Smooth muscle cell of the brain vasculature (primary cell): Measurements from ENCODE around the gene PFKL.

Experiments used
- DNase-seq: peaks from one replicate; pipeline ENCODE4 v3.0.0-alpha.2; 2012; ENCODE audit warnings: low read depth, low spot score

The PFKL gene

DNA sequence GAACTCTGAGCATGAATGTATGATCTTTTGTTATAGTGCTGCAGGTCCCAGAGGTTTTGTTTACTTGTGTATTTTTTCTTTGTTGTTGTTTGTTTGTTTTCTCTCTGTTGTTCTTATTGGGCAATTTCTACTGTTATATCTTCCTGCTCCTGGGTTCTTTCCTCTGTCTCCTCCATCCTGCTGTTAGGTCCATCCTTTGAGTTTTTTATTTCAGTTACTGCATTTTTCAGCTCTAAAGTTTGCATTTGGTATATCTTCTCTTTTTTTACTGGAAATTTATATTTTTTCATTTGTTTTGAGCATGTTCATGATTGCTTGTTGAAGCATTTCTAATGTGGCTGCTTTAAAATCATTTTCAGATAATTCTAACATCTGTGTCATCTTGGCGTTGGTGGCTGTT is 63.4 kb downstream of the PFKL start:
- DNase-seq: no peak

DNA sequence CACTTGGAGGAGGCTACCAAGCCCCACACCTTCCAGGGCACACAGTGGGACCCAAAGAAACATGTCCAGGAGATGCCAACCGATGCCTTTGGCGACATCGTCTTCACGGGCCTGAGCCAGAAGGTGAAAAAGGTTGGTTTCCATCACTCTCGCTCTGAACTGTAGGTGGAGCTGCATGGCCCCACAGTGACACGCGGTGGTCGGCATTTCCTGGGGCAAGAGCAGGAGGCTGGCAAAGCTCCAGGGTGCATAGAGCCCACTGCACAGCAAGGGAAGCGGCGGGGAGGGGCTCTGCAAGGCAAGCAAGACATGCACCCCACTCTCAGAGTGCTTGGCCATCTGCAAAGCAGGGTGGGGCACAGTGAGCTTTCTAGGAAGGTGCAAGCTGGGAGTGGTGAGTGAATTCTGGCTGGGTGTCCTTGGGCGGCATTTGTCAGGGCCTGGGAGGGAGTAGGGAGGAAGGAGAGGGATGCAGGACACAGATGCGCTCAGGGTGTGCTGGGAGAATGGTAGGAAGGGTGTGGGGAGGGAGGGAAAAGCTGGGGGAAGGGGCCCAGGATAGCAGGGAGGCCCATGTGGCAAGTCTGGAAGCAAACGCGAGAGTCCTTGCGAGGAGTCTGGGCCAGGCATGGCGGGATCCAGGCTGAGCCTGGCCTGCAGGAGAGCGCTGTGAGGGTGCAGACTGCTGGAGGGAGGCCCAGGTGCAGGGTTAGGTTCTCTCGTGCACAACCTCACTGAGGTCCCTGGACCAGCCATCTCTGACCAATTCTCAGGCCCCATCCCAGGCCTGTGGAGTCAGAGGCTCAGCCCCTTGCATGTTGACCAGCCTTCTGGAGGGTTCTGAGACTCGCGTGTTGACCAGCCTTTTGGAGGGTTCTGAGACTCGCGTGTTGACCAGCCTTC is 64.5 kb downstream of the PFKL start:
- no peak for DNase-seq

DNA sequence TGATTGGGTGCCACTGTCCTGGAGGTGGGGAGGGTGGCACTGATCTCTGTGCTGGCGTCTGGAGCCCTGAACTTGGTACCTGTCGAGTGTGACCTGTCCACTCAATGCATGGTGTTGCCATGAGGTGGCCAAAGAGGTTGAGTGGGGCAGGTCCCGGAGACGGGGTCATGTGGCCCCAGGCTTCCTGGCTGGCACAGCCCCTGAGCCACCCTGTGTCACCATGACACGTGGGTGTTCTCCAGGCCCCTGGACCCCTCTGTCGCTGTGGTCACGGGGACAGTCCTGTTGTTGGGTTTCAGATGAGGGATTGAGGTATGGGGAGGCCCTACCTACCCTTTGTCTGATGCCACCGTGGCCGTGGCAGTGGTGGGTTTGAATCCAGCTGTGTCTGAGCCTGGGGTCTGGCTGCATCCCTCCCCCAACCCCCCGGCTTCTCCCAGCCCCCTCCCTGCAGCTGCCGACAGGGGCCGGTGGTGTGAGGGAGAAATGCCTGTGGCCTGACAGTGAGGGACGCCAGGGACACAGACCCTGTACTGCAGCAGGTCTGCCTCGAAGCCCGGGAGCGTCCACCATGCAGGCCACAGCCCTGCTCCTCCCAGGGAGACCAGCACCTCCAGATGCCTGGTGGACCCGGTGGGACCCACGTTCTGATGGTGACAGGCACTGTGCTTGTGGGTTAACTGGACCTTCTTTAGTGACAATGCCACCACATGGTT is 65.6 kb downstream of the PFKL start:
- DNase-seq: no peak

DNA sequence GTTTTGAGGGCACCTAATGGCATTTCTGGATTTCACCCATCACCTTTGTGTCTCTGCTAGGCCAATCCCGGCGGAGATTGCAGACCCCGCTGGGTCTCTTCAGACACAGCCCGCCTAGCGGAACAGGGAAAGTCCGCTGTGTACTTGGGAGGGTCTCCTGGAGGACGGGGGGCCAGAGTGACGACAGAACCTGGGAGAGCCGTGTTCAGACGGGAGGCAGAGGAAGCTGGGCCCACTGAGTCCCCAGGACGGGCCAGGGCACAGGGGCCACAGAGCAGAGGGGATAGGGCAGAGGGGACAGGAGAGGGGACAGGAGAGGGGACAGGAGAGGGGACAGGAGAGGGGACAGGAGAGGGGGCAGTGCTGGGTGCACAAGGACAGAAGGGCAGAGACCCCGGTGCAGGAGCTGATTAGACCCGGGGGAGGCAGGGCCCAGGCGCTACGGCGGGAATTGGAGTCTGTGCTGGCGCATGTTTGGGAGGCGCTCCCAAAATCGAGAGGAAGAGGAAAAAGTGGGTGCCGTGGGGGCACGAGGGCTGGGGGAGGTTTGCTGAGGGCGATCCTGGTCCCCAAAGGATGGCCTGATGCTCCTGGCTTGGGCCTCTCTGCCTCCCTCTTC is 66.2 kb downstream of the PFKL start:
- DNase-seq: no peak

DNA sequence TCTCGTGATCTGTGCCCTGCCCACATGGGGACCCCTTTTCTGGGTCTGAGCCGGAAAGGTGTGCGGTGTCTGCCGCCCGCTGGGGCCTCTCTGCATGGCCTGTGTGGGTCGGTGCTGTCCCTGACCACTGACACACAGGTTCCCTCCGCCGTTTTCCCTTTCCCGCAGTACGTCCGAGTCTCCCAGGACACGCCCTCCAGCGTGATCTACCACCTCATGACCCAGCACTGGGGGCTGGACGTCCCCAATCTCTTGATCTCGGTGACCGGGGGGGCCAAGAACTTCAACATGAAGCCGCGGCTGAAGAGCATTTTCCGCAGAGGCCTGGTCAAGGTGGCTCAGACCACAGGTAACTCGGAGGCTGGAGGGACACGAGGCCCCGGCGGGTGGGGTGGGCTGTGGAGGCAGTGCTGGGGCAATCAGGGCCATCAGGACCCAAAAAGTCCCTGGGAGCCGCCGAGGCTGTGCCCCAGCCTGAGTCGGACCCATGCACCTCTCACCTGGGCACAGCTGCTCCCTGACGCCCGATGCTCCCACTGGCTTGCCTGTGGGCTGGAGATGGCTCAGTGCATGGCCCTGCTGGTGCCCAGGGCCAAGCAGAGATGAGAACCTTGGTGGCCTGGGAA is 66.8 kb downstream of the PFKL start:
- no peak for DNase-seq

DNA sequence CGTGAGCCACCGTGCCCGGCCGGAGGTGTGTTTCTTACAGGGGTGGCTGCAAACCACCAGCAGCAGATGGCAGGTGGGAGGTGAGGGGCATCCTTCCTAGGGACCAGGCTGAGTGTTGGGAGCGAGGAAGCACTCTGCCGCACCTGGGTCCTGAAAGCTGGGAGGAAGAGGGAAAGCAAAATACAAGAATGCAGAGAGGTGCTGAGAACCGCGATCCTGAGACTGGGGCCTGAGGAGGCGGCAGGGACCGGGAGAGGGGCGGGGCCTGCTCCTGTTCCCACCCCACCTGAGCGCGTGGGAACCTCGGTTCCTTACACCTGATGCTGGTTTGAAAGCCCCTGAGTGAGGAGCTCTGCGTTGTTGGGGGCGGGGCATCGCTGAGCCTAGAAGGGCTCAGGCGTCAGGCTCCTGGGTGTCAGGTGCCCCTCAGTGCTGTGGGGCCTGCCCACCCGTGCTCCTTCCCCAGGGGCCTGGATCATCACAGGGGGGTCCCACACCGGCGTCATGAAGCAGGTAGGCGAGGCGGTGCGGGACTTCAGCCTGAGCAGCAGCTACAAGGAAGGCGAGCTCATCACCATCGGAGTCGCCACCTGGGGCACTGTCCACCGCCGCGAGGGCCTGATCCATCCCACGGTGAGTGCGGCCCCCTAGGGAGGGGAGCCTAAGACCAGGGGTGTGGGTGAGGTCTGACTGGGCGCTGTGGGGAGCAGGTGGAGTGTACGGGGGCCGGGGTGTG is 69.0 kb downstream of the PFKL start:
- no peak for DNase-seq

DNA sequence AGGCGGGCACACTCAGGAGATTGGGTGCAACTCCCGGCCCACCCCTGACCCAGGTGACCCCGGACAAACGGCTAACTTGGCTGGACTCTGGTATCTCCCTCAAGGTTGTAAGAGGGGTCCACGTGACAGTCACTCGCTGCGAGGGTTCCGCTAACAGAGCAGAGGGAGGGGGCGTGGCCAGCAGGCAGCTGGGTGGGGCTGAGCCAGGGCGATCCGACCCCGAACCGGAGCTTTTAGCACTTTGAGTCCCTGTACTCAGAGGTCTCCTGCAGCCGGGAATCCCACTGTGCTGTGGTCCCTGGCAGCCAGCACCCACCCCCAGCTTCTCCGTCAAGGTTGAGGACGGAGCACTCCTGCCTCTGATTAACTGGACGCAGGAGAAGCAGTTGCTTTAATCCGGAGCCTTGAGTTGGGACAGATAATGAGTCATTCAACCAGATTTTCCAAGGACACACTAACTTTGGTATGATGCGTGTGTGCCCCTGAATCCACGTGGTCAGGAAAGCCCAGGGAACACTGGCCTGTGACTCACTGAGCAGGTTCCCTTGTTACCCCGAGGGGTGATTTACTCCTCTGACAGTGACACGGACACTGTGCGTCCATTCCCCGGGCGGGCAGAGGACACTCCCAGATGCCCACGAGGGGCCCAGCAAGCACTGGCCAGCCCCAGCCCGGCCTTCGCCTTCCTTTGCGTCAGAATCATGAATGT is 70.3 kb downstream of the PFKL start:
- no peak for DNase-seq

GRCh38 chr21:44370786-44371410 is 71.0 kb downstream of the PFKL start:
- DNase-seq: no peak

DNA sequence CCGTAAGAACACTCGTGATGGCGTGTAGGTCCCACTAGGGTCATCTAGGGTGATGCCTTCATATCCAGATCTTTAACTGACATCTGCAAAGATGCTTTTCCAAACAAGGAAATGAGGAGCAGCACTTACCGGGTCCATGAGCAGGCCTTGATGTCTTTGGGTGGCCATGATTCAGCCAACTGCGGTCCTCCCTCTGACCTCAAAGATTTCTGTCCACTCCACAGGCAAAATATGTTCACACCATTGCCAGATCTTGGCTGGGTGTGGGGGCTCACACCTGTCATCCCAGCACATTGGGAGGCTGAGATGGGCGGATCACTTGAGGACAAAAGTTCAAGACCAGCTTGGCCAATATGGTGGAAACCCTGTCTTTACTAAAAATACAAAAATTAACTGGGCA is 71.7 kb downstream of the PFKL start:
- no peak for DNase-seq

DNA sequence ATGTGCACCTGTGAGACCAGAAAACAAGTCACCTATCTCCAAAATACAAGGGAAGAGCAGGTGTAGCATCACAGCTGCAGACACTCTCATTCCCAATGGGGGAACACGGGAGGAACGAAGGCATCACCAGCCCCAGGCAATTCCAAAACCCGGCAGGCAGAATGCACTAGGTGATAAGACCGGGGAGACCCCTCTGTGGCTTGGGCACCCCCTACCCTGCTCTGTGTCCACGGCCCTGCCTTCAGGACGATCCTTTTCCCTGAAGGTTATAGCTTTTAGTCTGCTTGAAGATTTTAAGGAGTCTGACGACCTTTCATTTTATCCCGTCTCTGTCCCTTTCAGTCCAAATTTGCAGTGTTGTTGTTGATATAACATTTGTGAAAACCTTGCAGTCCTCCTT is 72.8 kb downstream of the PFKL start:
- DNase-seq: no peak

GRCh38 chr21:44374601-44375280 is 74.9 kb downstream of the PFKL start:
- DNase-seq: no peak

GRCh38 chr21:44375281-44375651 is 75.4 kb downstream of the PFKL start:
- DNase-seq: no peak

- DNase-seq: no peak
Measured at GRCh38 chr21:44375761-44376241, 75.9 kb downstream of the PFKL start.

DNA sequence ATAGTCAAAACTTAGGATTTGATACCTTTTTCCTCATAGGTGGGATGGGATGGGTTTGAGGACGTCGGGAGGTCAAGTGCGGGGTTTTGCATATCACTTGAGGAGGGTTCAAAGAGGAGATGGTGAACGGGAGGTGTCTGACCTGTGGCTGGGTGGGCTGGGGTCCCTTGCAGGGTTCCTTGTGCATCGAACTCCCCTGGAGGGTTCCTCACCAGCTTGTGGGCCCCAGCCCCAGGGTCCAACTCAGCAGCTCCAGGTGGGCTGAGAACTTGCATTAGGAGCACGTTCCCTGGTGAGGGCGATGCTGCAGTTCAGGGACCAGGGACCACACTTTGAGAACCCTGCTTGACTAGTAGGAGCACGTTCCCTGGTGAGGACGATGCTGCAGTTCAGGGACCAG is 76.8 kb downstream of the PFKL start:
- DNase-seq: no peak
